A673 (cell line): ENCODE results near the gene RBMS2.

Experiments
- EZH2 ChIP-seq: fragments of 200-600 bp; sonication (generic); IDR thresholded peaks from 2 replicates; pipeline ENCODE4 v1.6.1; 2017; ENCODE audit warnings: borderline replicate concordance, low read depth, mild to moderate bottlenecking, mixed read lengths, antibody characterized with exemption, low read length; ENCODE audit not compliant: poor library complexity, severe bottlenecking
- TF ChIP-seq, protein P1 (sequence below): fragments of 300-800, 200-600 bp; sonication (generic); conservative IDR thresholded peaks from 2 replicates; pipeline ENCODE4 v1.5.1; 2017; ENCODE audit warnings: low read depth, mild to moderate bottlenecking, antibody characterized with exemption, low read length, moderate library complexity, mixed read lengths

DNA sequence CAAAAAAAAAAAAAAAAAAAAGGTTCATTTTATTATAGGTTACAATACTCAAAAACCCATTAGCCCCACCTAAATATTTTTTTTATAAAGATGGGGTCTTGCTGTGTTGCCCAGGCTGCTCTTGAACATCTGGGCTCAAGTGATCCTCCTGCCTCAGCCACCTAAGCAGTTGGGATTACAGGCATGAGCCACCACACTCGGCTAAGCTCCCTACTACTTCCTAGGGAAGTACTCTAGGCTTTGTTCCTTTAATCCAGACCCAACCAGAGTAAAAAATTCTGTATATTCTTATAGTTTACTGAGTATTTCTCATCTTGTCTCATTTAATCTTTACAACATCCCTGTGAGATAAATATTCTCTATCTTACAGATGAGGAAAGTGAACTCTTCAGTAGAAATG, 50.7 kb downstream of the RBMS2 start:
- TF ChIP-seq, protein P1, sequence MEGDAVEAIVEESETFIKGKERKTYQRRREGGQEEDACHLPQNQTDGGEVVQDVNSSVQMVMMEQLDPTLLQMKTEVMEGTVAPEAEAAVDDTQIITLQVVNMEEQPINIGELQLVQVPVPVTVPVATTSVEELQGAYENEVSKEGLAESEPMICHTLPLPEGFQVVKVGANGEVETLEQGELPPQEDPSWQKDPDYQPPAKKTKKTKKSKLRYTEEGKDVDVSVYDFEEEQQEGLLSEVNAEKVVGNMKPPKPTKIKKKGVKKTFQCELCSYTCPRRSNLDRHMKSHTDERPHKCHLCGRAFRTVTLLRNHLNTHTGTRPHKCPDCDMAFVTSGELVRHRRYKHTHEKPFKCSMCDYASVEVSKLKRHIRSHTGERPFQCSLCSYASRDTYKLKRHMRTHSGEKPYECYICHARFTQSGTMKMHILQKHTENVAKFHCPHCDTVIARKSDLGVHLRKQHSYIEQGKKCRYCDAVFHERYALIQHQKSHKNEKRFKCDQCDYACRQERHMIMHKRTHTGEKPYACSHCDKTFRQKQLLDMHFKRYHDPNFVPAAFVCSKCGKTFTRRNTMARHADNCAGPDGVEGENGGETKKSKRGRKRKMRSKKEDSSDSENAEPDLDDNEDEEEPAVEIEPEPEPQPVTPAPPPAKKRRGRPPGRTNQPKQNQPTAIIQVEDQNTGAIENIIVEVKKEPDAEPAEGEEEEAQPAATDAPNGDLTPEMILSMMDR: no peak
- TF ChIP-seq EZH2: no peak
